ENCODE measurements around the gene APOC4.
"Not testable (repeated sequence)": the region's sequence is repeated elsewhere in the genome, so short reads cannot be mapped to it uniquely, and the experiment has no call there.

APOC4 gene

GRCh38 chr19:44942067-44942571 lies at the start of gene APOC4:
Gene APOC4, plus strand, starts transcription at chr19:44942237. Its CDS starts 41 bp downstream, at chr19:44942278.
- in situ Hi-C loops (cut with MboI; ENCODE audit: low pct_unique_long_range_greater_than_20kb, low sequenced_read_pairs), result no loop called here
- DNase-seq, result no peak

- in situ Hi-C loops (cut with MboI; ENCODE audit: low pct_unique_long_range_greater_than_20kb, low sequenced_read_pairs), result no loop called here
- no peak for DNase-seq
Measured at GRCh38 chr19:44892932-44893331, 49.1 kb upstream of the APOC4 start.

GRCh38 chr19:44893332-44894051 lies 48.5 kb upstream of the APOC4 start:
- in situ Hi-C loops (cut with MboI; ENCODE audit: low pct_unique_long_range_greater_than_20kb, low sequenced_read_pairs), result no loop called here
- DNase-seq, result no peak

GRCh38 chr19:44894052-44894400 lies 48.0 kb upstream of the APOC4 start:
- DNase-seq, result no peak
- in situ Hi-C loops (cut with MboI; ENCODE audit: low pct_unique_long_range_greater_than_20kb, low sequenced_read_pairs), result no loop called here

- in situ Hi-C loops (cut with MboI; ENCODE audit: low pct_unique_long_range_greater_than_20kb, low sequenced_read_pairs), result no loop called here
- no peak for DNase-seq
Measured at GRCh38 chr19:44894946-44895345, 47.1 kb upstream of the APOC4 start.

GRCh38 chr19:44897835-44898234 lies 44.2 kb upstream of the APOC4 start:
- in situ Hi-C loops (cut with MboI; ENCODE audit: low pct_unique_long_range_greater_than_20kb, low sequenced_read_pairs), result no loop called here
- DNase-seq, result no peak

- in situ Hi-C loops (cut with MboI; ENCODE audit: low pct_unique_long_range_greater_than_20kb, low sequenced_read_pairs), result no loop called here
- DNase-seq, result no peak
Measured at GRCh38 chr19:44900328-44901244, 41.5 kb upstream of the APOC4 start.

- no peak for DNase-seq
- in situ Hi-C loops (cut with MboI; ENCODE audit: low pct_unique_long_range_greater_than_20kb, low sequenced_read_pairs), result no loop called here
Measured at GRCh38 chr19:44903216-44903601, 38.8 kb upstream of the APOC4 start.

- peak; percentile 91 for DNase-seq
- in situ Hi-C loops (cut with MboI; ENCODE audit: low pct_unique_long_range_greater_than_20kb, low sequenced_read_pairs), result no loop called here
Measured at GRCh38 chr19:44903602-44904425, 38.2 kb upstream of the APOC4 start.

GRCh38 chr19:44904426-44904994 lies 37.5 kb upstream of the APOC4 start:
- DNase-seq, result peak; percentile 45
- in situ Hi-C loops (cut with MboI; ENCODE audit: low pct_unique_long_range_greater_than_20kb, low sequenced_read_pairs), result no loop called here

GRCh38 chr19:44905437-44906160 lies 36.4 kb upstream of the APOC4 start, which contains the start of gene APOE:
Gene APOE, plus strand, starts transcription at chr19:44905796. Its CDS starts 829 bp downstream, at chr19:44906625.
- DNase-seq, result peak; percentile 16
- in situ Hi-C loops (cut with MboI; ENCODE audit: low pct_unique_long_range_greater_than_20kb, low sequenced_read_pairs), result no loop called here

GRCh38 chr19:44907613-44908012 lies 34.4 kb upstream of the APOC4 start:
- no peak for DNase-seq
- in situ Hi-C loops (cut with MboI; ENCODE audit: low pct_unique_long_range_greater_than_20kb, low sequenced_read_pairs), result no loop called here

GRCh38 chr19:44908074-44908835 lies 33.8 kb upstream of the APOC4 start:
- in situ Hi-C loops (cut with MboI; ENCODE audit: low pct_unique_long_range_greater_than_20kb, low sequenced_read_pairs), result no loop called here
- no peak for DNase-seq

GRCh38 chr19:44908836-44909261 lies 33.2 kb upstream of the APOC4 start:
- no peak for DNase-seq
- in situ Hi-C loops (cut with MboI; ENCODE audit: low pct_unique_long_range_greater_than_20kb, low sequenced_read_pairs), result no loop called here

GRCh38 chr19:44909775-44910174 lies 32.3 kb upstream of the APOC4 start:
- in situ Hi-C loops (cut with MboI; ENCODE audit: low pct_unique_long_range_greater_than_20kb, low sequenced_read_pairs), result no loop called here
- no peak for DNase-seq

- DNase-seq; in situ Hi-C loops (cut with MboI; ENCODE audit: low pct_unique_long_range_greater_than_20kb, low sequenced_read_pairs): not testable (repeated sequence)
Measured at GRCh38 chr19:44911896-44912295, 30.1 kb upstream of the APOC4 start.

- in situ Hi-C loops (cut with MboI; ENCODE audit: low pct_unique_long_range_greater_than_20kb, low sequenced_read_pairs), result no loop called here
- DNase-seq, result no peak
Measured at GRCh38 chr19:44912854-44913253, 29.2 kb upstream of the APOC4 start.
